Spleen (tissue), 7 donors: ENCODE data around the gene HOXC13.

ENCODE experiments used
- CTCF ChIP-seq, 11 experiments: fragments of 200-600 bp in 7 of 11; fragments of 450-650 bp in 4 of 11; sonication (generic) in 4 of 11; IDR thresholded peaks in 8 of 11; conservative IDR thresholded peaks in 3 of 11; 1 replicate in 7 of 11; 2 replicates in 4 of 11; pipeline versions ENCODE4 v1.4.0 to v1.8.0; 2016 to 2021; ENCODE audit warnings: antibody characterized with exemption in 11 of 11, inconsistent platforms in 4 of 11, mild to moderate bottlenecking in 1 of 11
- POLR2A ChIP-seq, 3 donors: fragments of 450-650 bp; IDR thresholded peaks; one replicate each; pipeline ENCODE4 v1.5.1; 2017; ENCODE audit warnings: antibody characterized with exemption in 3 of 3, mild to moderate bottlenecking in 1 of 3
- POLR2AphosphoS5 ChIP-seq, 3 donors: sonication (generic); formaldehyde crosslinking; IDR thresholded peaks; one replicate each; pipeline ENCODE4 v1.5.1; 2017; ENCODE audit warnings: antibody characterized with exemption in 3 of 3
- donor health status: DM: no; HTN: no; CAD: no; lungs with moderate emphysema.
- donor health status: DM: no; HTN: no; CAD: no.
- donor health status: DM: no; HTN: no; CAD: no.

DNA sequence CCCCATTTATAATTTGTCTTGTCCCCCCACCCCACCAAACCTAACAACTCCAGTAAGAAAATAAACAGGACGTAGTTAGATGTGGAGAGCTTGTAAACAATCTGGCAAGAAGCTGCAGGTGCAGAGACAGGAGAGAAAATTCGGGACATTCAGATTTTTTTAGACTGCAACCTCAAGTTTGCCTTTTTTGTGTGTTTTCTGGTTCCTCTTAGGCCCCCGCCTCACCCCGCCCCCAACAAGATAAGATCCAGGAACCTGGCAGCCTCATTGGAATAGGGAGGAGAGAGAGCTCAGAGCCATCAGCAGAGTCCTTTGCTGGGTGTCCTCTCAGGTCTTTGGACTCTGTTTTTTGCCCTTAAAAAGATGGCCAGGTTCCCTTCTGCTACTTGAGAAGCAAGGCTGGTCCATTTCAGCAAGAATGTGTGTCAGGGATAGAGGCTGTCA lies 49.2 kb downstream of the HOXC13 start:
- no peak for TF ChIP-seq CTCF (IDR thresholded peaks at IDR 0.05 in 8 of 11, conservative IDR thresholded peaks at IDR 0.05 in 3 of 11)
- TF ChIP-seq POLR2A (IDR thresholded peaks at IDR 0.05): no peak
- TF ChIP-seq POLR2AphosphoS5 (IDR thresholded peaks at IDR 0.05): no peak
